Eye (tissue), 1 donor: ENCODE data around the gene MRGPRX3.
"Not testable (repeated sequence)": the region's sequence is repeated elsewhere in the genome, so short reads cannot be mapped to it uniquely, and the experiment has no call there.

Experiments used
- DNase-seq: peaks from one replicate; pipeline ENCODE4 v3.0.0-alpha.2; 2015

The MRGPRX3 gene

DNA sequence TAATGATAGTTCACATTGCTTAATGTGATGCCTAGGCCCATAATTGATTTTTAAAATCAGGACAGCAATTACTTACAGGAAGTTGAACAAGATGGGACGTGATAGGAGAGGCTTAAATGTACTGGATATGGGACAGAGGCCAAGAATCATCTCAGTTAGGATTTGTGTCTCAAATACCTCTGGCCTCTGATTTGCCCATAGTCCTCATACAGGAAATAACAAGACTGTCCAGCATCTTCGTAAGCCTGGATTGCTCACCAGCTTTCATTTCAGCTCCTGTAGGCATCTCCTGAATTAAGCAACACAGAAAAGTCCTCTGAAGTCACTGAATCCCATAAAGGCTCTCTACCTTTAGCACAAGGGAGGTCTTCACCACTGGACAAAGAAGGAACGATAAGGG, at the start of gene MRGPRX3:
Gene MRGPRX3 (plus strand): TSS at position 231 of the 400 bp plus-strand sequence. CDS start 4,632 bp downstream, outside the sequence.
- DNase-seq = no peak

GRCh38 chr11:18088366-18088765, 44.0 kb upstream of the MRGPRX3 start:
- DNase-seq = no peak

DNA sequence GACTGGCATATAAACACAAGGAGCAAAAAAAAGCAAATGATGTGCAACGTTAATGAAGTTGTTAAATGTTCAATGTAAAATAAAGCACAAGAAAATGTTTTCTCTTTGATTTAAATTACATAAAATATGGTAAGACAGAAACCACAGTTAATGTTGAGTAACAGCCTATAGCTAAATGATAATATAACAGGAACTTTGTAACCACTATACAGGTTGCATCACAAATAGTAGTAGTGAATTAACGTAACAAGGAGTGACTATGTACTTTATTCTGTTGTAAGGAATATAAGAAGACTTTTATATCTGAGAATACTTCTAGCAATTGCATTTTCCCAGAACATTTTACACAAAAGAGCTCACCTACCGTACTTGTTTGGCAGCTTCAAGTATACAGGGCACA, 43.4 kb upstream of the MRGPRX3 start:
- no peak for DNase-seq

GRCh38 chr11:18091731-18092130, 40.6 kb upstream of the MRGPRX3 start:
- no peak for DNase-seq

DNA sequence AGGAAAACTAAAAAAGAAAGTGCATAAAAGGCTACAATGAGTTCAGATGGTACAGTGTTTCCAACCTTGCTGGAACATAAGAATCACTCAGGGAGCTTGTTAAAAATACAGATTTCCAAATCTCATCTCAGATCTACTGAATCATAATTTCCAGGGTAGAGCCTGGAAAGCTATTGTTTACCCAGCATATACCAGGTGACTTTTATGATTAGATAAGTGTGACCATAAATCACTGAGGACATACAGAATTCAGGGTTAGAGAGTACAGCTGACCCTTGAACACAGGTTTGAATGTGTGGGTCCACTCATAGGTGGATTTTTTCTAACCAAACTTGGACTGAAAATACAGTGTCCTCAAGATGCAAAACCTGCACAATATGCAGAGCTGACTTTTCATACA, 38.4 kb upstream of the MRGPRX3 start:
- DNase-seq = no peak

- no peak for DNase-seq
Observed at GRCh38 chr11:18100926-18101656, 31.3 kb upstream of the MRGPRX3 start.

GRCh38 chr11:18105086-18105801, 27.1 kb upstream of the MRGPRX3 start:
- no peak for DNase-seq

DNA sequence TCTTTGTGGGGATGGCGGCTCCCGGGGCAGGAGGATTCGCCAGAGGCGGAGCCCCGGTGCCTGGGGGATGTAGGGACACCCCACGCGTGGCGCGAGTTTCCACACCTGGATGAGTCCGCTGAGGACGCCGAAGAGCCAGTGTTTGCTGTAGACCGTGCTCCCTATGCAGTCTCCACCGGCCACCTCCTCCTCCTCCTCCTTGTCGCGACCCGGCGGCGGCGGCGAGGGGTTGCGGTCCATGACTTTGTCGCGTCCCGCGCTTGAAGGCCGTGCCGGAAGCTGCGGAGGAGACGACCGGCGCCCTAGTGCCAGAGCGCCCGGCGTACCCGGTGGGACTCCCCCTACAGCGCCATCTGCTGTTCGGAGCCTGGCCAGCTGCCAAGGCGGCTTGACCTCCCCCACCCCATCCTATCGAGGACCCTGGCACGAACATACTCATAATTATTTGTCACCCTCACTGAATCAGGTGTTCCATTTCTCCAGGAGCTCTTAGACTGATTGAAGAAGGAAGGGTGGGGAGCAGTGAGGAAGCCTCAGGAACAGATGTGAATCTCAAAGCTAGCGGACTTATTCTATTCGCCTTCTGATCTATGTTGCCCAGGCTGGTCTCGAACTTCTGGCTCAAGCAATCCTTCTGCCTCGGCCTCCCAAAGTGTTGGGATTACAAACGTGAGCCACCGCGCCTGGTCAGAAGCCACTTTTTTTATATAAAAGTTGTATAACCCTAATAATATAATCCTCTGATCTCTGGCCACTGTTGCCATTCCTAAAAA, 26.4 kb upstream of the MRGPRX3 start, which contains the start of gene SAAL1:
Gene SAAL1 (minus strand): TSS at position 281 of the 773 bp plus-strand sequence. CDS start 41 bp downstream, at position 240.
- DNase-seq = peak; percentile 96

- DNase-seq = no peak
Observed at GRCh38 chr11:18106688-18107087, 25.7 kb upstream of the MRGPRX3 start.

DNA sequence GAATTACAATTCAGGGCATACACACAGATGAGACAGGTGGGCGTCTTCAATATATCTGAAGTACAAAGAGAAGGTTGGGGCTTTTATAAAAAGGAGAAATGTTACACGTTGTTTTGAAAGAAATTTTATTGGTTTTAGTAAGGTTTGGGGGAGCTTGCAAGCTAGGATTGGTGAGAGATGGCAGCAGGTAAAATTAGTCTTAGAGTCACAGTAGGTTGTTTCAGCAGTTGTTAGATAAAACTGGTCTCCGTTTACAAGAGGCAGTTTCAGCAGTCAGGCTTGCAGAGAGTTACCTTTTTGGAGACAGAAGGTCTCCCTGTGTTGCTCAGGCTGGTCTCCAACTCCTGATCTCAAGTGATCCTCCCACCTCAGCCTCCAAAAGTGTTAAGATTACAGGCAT, 24.1 kb upstream of the MRGPRX3 start:
- no peak for DNase-seq

GRCh38 chr11:18111005-18111404, 21.4 kb upstream of the MRGPRX3 start:
- DNase-seq = no peak

DNA sequence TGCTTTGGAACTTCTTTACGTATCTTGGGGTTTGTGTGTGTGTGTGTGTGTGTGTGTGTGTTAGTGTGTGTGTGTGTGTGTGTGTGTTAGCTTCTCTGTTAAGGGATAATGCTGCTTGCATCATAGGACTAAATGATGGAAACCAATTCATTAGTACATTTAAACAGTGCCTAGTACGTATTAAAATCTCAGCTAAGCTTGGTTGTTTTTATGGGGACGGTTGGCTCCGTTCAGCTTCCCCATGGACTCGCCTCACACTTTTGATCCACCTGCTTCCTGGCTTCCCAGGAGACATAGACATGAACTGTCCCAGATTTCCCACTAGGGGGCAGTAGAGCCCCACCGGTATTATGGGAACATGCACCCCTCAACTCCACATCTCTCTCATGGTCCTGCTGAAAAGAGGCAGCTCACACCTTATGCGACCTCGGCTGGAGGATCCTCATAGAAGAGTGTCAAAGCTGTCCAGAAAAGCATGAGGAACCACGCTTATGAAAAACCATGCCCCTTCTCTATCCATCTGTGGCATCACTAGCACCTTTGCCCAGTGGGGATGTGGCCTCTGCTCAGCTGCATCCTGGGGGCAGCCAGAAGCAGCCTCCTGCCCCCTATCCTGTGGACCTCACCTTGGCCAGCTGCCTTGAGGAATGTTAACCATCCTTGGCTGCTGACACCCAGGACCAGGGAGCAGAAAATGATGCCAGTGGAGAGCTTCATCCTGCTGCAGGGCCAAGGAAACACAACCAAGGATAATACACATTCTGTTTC, 16.8 kb upstream of the MRGPRX3 start:
- peak; percentile 90 for DNase-seq

DNA sequence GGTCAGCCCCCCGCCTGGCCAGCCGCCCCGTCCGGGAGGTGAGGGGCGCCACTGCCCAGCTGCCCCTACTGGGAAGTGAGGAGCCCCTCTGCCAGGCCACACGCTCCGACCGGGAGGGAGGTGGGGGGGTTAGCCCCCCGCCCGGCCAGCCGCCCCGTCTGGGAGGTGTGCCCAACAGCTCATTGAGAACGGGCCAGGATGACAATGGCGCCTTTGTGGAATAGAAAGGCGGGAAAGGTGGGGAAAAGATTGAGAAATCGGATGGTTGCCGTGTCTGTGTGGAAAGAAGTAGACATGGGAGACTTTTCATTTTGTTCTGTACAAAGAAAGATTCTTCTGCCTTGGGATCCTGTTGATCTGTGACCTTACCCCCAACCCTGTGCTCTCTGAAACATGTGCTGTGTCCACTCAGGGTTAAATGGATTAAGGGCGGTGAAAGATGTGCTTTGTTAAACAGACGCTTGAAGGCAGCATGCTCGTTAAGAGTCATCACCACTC, 11.0 kb upstream of the MRGPRX3 start:
- DNase-seq = not testable (repeated sequence)

DNA sequence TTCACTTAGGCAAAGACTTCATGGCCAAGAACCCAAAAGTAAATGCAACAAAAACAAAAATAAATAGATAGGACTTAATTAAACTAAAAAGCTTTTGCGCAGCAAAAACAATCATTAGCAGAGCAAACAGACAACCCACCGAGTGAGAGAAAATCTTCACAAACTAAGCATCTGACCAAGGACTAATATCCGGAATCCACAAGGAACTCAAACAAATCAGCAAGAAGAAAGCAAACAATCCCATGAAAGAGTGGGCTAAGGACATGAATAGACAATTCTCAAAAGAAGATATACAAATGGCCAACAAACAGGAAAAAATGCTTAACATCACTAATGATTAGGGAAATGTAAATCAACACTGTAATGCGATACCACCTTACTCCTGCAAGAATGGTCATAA, 1.3 kb upstream of the MRGPRX3 start:
- DNase-seq = not testable (repeated sequence)

GRCh38 chr11:18135308-18135707, 2.9 kb downstream of the MRGPRX3 start:
- no peak for DNase-seq

- DNase-seq = no peak
Observed at GRCh38 chr11:18137186-18137800, 4.9 kb downstream of the MRGPRX3 start.

DNA sequence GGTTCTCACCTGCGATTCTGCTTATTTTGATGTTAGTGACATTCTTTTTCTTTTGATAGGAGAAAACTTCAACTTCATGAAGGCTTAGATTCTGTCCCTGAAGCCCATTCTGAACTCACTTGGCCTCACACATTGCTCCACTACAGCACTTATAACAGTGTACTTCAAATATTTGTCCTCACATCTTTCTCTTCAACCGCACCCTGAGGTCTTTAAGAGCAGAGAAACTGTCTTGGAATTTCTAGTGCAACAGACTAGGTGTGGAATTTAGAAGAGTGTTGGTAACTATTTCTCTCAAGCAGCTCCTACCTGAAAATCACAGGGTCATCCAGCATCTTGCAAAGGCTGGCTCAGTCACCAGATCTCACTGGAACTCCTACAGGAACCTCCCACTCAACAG, 7.8 kb downstream of the MRGPRX3 start:
- no peak for DNase-seq

DNA sequence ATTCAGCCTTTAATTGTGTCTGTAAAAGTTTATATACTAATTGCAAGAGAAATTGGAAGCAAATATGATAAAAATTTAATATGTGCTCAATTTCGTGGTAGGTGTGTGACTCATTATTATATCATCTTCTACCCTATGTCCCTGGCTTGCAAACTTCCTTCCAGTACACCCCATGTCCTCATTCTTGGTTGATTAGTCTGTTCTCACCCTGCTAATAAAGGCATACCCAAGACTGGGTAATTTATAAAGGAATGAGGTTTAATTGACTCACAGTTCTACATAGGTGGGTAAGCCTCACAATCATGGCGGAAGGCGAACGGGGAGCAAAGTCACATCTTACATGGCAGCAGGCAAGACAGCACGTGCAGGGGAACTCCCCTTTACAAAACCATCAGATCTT, 11.9 kb downstream of the MRGPRX3 start:
- no peak for DNase-seq

- no peak for DNase-seq
Observed at GRCh38 chr11:18145025-18145424, 12.7 kb downstream of the MRGPRX3 start.

DNA sequence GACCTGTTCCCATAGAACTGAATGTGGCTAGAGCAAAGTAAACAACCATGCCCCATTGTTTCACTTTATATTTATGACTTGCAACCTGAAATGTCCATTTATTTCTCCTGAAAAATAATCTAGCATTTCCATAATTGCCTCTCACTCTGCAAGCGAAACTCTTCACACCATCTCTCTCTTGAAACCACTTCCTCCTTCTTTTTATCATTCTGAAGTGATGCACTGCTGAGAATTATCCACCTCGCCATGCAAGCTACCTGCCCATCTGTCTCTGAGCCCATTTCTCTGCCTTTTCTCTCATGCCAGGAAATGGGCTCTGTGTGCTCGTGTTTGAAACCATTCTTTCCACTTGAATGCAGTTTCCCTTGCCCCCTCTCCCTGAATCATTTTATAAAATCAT, 13.5 kb downstream of the MRGPRX3 start:
- no peak for DNase-seq

DNA sequence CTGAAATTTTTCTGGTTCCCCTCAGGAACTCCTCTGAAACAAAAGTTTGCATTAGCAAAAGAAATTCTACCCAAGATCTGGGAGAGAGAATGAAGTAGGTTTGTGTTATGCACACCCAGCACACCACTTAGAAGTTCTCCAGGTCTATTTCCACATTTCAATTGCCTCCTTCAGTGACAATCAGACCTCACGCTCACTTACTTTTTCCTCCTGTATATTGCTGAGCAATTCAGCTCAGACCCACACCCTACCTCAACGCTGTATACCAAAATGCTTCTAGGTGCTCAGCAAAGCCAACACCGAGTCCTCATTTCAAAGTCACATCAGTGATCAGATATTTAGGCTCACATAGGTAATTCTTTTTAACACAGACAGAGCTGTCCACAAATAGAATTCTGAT, 19.2 kb downstream of the MRGPRX3 start:
- no peak for DNase-seq

DNA sequence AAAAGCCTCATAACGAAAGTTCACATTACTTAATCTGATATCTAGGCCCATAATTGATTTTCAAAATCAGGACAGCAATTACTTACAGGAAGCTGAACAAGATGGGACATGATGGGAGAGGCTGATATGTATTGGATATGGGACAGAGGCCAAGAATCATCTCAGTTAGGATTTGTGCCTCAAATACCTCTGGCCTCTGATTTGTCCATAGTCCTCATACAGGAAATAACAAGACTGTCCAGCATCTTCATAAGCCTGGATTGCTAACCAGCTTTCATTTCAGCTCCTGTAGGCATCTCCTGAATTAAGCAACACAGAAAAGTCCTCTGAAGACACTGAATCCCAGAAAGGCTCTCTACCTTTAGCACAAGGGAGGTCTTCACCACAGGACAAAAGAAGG, 36.0 kb downstream of the MRGPRX3 start:
- DNase-seq = no peak
